Sigmoid colon (tissue), 4 donors: ENCODE measurements around the gene AATF.

Experiments used
- EP300 ChIP-seq, 4 donors: sonication (generic); formaldehyde crosslinking; IDR thresholded peaks; one replicate each; pipeline ENCODE4 v1.6.1; 2017; ENCODE audit warnings: antibody characterized with exemption in 4 of 4
- POLR2A ChIP-seq, 2 donors: fragments of 450-650 bp; IDR thresholded peaks; one replicate each; pipeline ENCODE4 v1.6.1; 2016; ENCODE audit warnings: antibody characterized with exemption in 2 of 2, mild to moderate bottlenecking in 2 of 2, moderate library complexity in 2 of 2
- TF ChIP-seq, protein P1 (sequence below), 4 experiments: fragments of 450-650 bp in 3 of 4; fragments of 200-600 bp in 1 of 4; IDR thresholded peaks; one replicate each; pipeline ENCODE4 v1.5.1; 2016 to 2019; ENCODE audit warnings: antibody characterized with exemption in 4 of 4, mild to moderate bottlenecking in 3 of 4, moderate library complexity in 2 of 4

DNA sequence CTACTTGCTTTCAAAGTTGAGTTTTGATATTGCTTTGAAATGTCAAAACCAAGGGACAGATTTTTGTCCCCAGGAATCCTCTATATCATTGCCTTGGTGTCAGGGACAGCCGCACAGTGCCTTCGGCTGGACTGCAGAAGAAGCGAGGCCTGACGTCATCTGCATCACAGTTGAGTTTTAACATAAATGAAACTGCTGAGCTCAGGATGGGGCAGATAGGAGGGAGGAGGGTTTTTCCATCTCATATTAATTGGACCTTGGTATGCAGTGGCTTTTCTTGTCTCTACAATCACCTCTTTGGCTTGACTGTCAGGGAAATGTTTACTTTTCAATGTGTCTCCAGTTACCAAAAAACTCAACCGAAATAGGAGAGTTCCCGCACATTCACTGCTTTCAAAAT is 111.3 kb downstream of the AATF start:
- TF ChIP-seq, protein P1, sequence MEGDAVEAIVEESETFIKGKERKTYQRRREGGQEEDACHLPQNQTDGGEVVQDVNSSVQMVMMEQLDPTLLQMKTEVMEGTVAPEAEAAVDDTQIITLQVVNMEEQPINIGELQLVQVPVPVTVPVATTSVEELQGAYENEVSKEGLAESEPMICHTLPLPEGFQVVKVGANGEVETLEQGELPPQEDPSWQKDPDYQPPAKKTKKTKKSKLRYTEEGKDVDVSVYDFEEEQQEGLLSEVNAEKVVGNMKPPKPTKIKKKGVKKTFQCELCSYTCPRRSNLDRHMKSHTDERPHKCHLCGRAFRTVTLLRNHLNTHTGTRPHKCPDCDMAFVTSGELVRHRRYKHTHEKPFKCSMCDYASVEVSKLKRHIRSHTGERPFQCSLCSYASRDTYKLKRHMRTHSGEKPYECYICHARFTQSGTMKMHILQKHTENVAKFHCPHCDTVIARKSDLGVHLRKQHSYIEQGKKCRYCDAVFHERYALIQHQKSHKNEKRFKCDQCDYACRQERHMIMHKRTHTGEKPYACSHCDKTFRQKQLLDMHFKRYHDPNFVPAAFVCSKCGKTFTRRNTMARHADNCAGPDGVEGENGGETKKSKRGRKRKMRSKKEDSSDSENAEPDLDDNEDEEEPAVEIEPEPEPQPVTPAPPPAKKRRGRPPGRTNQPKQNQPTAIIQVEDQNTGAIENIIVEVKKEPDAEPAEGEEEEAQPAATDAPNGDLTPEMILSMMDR (IDR thresholded peaks at IDR 0.05): no peak
- TF ChIP-seq POLR2A (IDR thresholded peaks at IDR 0.05): no peak
- TF ChIP-seq EP300 (IDR thresholded peaks at IDR 0.05): no peak
